Measurements from ENCODE around the gene SLC6A19.
"Not testable (repeated sequence)": the region's sequence is repeated elsewhere in the genome, so short reads cannot be mapped to it uniquely, and the experiment has no call there.

The SLC6A19 gene

DNA sequence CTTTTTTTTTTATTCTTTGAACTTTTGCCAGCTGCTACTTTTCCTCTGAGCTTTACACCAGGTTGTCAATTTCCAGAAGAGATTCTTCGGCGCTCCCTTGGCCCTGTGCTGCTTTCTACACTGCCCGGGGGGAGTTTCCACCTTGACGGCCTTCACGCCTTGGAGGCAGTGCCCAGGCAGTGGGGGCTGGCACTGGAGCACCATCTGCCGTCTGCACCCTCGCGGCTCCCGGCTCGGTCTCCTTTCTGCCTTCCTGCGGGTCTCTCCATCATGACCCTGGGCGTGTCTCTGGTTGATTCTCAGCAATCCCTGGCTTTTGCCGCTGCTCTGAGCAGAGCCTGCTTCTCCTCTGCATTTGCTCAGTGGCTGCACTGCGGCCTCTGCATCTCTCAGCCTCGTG lies 26.7 kb downstream of the SLC6A19 start (continued):
- TF ChIP-seq OSR2 (tag by site-specific recombination; IDR thresholded peaks at IDR 0.05) = no peak
- TF ChIP-seq ZNF426 (tag by site-specific recombination; IDR thresholded peaks at IDR 0.05) = no peak
- TF ChIP-seq, protein P1, sequence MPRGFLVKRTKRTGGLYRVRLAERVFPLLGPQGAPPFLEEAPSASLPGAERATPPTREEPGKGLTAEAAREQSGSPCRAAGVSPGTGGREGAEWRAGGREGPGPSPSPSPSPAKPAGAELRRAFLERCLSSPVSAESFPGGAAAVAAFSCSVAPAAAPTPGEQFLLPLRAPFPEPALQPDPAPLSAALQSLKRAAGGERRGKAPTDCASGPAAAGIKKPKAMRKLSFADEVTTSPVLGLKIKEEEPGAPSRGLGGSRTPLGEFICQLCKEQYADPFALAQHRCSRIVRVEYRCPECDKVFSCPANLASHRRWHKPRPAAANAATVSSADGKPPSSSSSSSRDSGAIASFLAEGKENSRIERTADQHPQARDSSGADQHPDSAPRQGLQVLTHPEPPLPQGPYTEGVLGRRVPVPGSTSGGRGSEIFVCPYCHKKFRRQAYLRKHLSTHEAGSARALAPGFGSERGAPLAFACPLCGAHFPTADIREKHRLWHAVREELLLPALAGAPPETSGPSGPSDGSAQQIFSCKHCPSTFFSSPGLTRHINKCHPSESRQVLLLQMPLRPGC (tag by site-specific recombination; IDR thresholded peaks at IDR 0.05) = no peak

DNA sequence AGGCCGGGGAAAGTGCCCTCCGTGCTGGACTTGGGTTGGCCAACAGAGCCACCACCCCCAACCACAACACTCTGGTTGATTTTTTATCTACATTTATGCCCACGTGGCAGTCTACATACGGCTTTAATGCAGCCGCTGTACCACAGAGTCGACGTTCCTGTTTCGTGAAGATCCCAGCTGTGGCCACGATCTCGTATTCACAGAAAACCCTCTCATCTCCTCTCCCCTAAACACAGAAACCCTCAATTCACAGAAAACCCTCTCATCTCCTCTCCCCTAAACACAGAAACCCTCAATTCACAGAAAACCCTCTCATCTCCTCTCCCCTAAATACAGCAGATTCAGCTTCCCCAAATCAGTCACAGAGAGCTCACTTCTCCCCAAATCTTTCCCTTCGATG lies 27.6 kb downstream of the SLC6A19 start:
- POLR2A ChIA-PET; H3K4me3 ChIP-seq (ENCODE audit: low read depth, low read length); H3K36me3 ChIP-seq (ENCODE audit: control insufficient read depth in 2 of 2, insufficient read depth in 1 of 2, low read length in 2 of 2); H3K27ac ChIP-seq (ENCODE audit: extremely low read depth, low read depth, low read length); H3K4me1 ChIP-seq (ENCODE audit: control insufficient read depth, insufficient read depth, low read length); H3K9me3 ChIP-seq (ENCODE audit: control insufficient read depth, insufficient read depth, low read depth, low read length): not testable (repeated sequence)
- CTCF ChIA-PET = interaction anchor here (0.6 to 0.7 kb wide), 2 partner anchors 375 to 978 kb away, joined by 3 read pairs; no protein-coding TSS in a partner anchor

DNA sequence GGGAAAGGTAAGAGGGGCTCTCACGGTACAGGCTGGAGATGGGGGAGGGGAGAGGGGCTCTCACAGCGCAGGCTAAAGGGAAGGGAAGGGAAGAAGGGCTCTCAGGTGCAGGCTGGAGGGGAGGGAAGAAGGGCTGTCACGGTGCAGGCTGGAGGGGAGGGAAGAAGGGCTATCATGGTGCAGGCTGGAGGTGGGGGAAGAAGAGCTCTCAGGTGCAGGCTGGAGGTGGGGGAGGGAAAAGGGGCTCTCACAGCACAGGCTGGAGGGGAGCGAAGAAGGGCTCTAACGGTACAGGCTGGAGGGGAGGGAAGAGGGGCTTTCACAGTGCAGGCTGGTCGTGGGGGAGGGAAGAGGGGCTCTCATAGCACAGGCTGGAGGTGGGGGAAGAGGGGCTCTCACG lies 28.4 kb downstream of the SLC6A19 start:
- H3K4me3 ChIP-seq (ENCODE audit: low read depth, low read length) = no peak overlapping the region
- ChIA-PET POLR2A (interaction anchor here (1.3 kb wide), 1 partner anchor 22 kb away, joined by 3 read pairs; no protein-coding TSS in a partner anchor), CTCF (interaction anchor here (0.6 to 0.7 kb wide), 2 partner anchors 374 to 977 kb away, joined by 3 read pairs; no protein-coding TSS in a partner anchor)
- no peaks in the 10 kb centered on the region for H3K9me3 ChIP-seq (ENCODE audit: control insufficient read depth, insufficient read depth, low read depth, low read length)
- H3K36me3 ChIP-seq (ENCODE audit: control insufficient read depth in 2 of 2, insufficient read depth in 1 of 2, low read length in 2 of 2) = no peaks in the 10 kb centered on the region
- 0 out of 2 replicates have a peak, but pooled peaks cover 2% of the 10 kb centered on the region for H3K4me1 ChIP-seq (ENCODE audit: control insufficient read depth, insufficient read depth, low read length)
- TF ChIP-seq, protein P2, sequence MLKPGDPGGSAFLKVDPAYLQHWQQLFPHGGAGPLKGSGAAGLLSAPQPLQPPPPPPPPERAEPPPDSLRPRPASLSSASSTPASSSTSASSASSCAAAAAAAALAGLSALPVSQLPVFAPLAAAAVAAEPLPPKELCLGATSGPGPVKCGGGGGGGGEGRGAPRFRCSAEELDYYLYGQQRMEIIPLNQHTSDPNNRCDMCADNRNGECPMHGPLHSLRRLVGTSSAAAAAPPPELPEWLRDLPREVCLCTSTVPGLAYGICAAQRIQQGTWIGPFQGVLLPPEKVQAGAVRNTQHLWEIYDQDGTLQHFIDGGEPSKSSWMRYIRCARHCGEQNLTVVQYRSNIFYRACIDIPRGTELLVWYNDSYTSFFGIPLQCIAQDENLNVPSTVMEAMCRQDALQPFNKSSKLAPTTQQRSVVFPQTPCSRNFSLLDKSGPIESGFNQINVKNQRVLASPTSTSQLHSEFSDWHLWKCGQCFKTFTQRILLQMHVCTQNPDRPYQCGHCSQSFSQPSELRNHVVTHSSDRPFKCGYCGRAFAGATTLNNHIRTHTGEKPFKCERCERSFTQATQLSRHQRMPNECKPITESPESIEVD (tag by site-specific recombination; IDR thresholded peaks at IDR 0.05) = no peak
- TF ChIP-seq, protein P3, sequence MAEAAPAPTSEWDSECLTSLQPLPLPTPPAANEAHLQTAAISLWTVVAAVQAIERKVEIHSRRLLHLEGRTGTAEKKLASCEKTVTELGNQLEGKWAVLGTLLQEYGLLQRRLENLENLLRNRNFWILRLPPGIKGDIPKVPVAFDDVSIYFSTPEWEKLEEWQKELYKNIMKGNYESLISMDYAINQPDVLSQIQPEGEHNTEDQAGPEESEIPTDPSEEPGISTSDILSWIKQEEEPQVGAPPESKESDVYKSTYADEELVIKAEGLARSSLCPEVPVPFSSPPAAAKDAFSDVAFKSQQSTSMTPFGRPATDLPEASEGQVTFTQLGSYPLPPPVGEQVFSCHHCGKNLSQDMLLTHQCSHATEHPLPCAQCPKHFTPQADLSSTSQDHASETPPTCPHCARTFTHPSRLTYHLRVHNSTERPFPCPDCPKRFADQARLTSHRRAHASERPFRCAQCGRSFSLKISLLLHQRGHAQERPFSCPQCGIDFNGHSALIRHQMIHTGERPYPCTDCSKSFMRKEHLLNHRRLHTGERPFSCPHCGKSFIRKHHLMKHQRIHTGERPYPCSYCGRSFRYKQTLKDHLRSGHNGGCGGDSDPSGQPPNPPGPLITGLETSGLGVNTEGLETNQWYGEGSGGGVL (tag by site-specific recombination; IDR thresholded peaks at IDR 0.05) = 0 out of 2 replicates have a peak, but pooled peaks have one; percentile 17
- no peak overlapping the region for H3K27ac ChIP-seq (ENCODE audit: extremely low read depth, low read depth, low read length)

DNA sequence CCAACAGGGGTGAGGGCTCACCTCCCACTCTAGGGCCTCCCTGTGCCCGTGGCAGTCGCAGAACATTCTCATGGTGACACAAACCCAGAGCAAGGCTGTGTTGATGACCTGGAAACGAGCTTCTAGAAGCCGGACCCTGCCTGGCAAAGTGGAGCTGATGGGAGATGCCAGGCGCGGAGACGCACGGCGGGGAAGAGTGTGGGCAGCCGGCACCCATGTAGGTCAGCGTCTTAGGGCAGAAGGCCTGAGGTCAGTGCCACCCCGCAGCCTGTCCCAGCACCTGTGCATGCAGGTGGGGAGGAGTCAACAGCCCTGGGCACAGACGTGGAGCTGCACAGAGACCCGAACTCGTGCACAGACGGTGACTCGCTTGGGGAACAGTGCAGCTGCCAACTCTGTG lies 29.2 kb downstream of the SLC6A19 start:
- CTCF ChIA-PET = no interaction called here
- 0 out of 2 replicates have a peak, but pooled peaks cover 2% of the 10 kb centered on the region for H3K4me1 ChIP-seq (ENCODE audit: control insufficient read depth, insufficient read depth, low read length)
- no peak overlapping the region for H3K4me3 ChIP-seq (ENCODE audit: low read depth, low read length)
- POLR2A ChIA-PET = interaction anchor here (1.3 kb wide), 1 partner anchor 22 kb away, joined by 3 read pairs; no protein-coding TSS in a partner anchor
- H3K9me3 ChIP-seq (ENCODE audit: control insufficient read depth, insufficient read depth, low read depth, low read length) = no peaks in the 10 kb centered on the region
- H3K36me3 ChIP-seq (ENCODE audit: control insufficient read depth in 2 of 2, insufficient read depth in 1 of 2, low read length in 2 of 2) = no peaks in the 10 kb centered on the region
- no peak for TF ChIP-seq ZFHX2 (tag by site-specific recombination; conservative IDR thresholded peaks at IDR 0.05)
- TF ChIP-seq, protein P4, sequence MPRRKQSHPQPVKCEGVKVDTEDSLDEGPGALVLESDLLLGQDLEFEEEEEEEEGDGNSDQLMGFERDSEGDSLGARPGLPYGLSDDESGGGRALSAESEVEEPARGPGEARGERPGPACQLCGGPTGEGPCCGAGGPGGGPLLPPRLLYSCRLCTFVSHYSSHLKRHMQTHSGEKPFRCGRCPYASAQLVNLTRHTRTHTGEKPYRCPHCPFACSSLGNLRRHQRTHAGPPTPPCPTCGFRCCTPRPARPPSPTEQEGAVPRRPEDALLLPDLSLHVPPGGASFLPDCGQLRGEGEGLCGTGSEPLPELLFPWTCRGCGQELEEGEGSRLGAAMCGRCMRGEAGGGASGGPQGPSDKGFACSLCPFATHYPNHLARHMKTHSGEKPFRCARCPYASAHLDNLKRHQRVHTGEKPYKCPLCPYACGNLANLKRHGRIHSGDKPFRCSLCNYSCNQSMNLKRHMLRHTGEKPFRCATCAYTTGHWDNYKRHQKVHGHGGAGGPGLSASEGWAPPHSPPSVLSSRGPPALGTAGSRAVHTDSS (tag by site-specific recombination; IDR thresholded peaks at IDR 0.05) = no peak
- no peak for TF ChIP-seq ZNF248 (tag by site-specific recombination; IDR thresholded peaks at IDR 0.05)
- TF ChIP-seq ZNF394 (tag by site-specific recombination; IDR thresholded peaks at IDR 0.05; ENCODE audit: borderline replicate concordance) = no peak
- TF ChIP-seq ZNF37A (tag by site-specific recombination; IDR thresholded peaks at IDR 0.05) = no peak
- TF ChIP-seq BCL11A (tag by site-specific recombination; IDR thresholded peaks at IDR 0.05; ENCODE audit: low read depth) = no peak
- TF ChIP-seq ZNF624 (tag by site-specific recombination; IDR thresholded peaks at IDR 0.05) = no peak
- TF ChIP-seq ZNF10 (tag by site-specific recombination; IDR thresholded peaks at IDR 0.05) = no peak
- TF ChIP-seq YY1 (tag by site-specific recombination; IDR thresholded peaks at IDR 0.05) = no peak
- no peak for TF ChIP-seq SP2 (tag by site-specific recombination; IDR thresholded peaks at IDR 0.05)
- TF ChIP-seq ZNF223 (tag by site-specific recombination; IDR thresholded peaks at IDR 0.05) = no peak
- TF ChIP-seq ZNF2 (tag by site-specific recombination; IDR thresholded peaks at IDR 0.05) = no peak
- TF ChIP-seq GLI2 (tag by site-specific recombination; IDR thresholded peaks at IDR 0.05; ENCODE audit: borderline replicate concordance, low read depth) = no peak
- TF ChIP-seq ZNF660 (tag by site-specific recombination; IDR thresholded peaks at IDR 0.05) = no peak
- no peak for TF ChIP-seq ZNF214 (tag by site-specific recombination; IDR thresholded peaks at IDR 0.05; ENCODE audit: borderline replicate concordance)
- H3K27ac ChIP-seq (ENCODE audit: extremely low read depth, low read depth, low read length) = no peak overlapping the region
